ENCODE results near the gene MBNL2. TPM values are rescaled to one million over a fixed set of nuclear protein-coding genes. Genes with fewer than 3 reads are reported as not detected.
A peak's percentile ranks its signal among the peaks of the same experiment; 100 is the strongest.

Gene MBNL2
- total and polyA plus RNA-seq, 2 of the 13 experiments (the other 11 are each of a cell fraction or from before 2014, with no cell fraction given), result 30.8 to 59.0 TPM

DNA sequence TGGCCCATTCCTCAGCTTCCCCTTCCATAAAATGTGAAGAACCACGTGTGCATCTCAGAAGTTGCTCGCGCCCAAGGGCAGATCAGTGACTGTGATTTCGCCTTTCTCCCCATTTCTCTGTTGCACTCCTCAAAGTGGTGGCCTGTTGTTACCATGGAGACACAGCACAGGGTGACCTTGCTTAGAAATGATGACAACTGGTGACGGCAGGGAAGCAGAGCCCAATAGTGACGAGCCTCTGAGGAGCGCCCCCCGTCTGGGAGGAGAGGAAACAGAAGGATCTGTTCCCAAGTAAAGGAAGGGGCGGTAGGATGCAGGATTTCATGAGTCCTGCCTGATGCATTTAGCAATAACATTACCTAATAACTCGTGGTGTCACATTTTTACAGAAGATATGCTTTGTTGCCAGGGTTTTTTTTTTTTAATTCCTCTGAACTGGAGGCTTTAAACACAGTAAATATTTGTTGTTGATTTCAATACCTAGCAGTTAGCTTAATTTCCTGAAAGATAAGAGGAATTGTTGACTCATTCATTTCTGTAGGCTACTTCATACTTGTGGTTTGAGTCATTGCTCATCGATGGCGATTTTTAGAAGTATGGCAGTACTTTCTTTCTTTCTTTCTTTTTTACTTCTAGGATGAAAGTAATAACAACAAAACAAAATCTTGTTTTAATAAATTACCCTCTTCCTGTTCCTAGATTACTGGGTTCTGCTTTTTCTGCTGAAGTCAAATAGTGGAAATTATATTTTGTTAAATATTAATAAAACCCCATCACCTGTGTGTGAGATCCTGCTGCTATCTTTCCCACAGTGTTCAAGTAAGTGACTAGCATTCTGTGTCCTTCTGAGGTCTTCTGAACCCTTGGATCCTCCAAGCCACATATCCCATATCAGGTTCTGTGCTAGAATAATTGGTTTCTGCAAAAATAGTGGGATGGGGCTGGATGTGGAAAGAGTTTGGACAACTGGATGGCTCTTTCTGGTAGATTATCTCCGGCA, 36.0 kb downstream of the MBNL2 start (continued):
- TF ChIP-seq, protein P1, sequence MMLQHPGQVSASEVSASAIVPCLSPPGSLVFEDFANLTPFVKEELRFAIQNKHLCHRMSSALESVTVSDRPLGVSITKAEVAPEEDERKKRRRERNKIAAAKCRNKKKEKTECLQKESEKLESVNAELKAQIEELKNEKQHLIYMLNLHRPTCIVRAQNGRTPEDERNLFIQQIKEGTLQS (CRISPR knock-in tag; IDR thresholded peaks at IDR 0.05), result peak; percentile 67; the same call in 1 of the 2 replicates
- TF ChIP-seq ZNF850 (CRISPR knock-in tag; conservative IDR thresholded peaks at IDR 0.05) (no peak), SATB2 (CRISPR knock-in tag; IDR thresholded peaks at IDR 0.05) (no peak), KDM6A (CRISPR knock-in tag; IDR thresholded peaks at IDR 0.05; ENCODE audit: low read depth) (0 out of 2 replicates have a peak, but pooled peaks have one; percentile 23), MIER3 (CRISPR knock-in tag; IDR thresholded peaks at IDR 0.05; ENCODE audit: borderline replicate concordance) (peak; percentile 73; the same call in 1 of the 2 replicates), HOXD1 (CRISPR knock-in tag; IDR thresholded peaks at IDR 0.05) (peak; percentile 50; the same call in 1 of the 2 replicates), FOXK1 (CRISPR knock-in tag; IDR thresholded peaks at IDR 0.05; ENCODE audit: borderline replicate concordance, low read depth) (peak; percentile 77; the same call in 1 of the 2 replicates), JUNB (CRISPR knock-in tag; IDR thresholded peaks at IDR 0.05; ENCODE audit: borderline replicate concordance) (peak; percentile 73; the same call in 1 of the 2 replicates), ZNF629 (CRISPR knock-in tag; conservative IDR thresholded peaks at IDR 0.05) (peak; percentile 67), HNRNPL (IDR thresholded peaks at IDR 0.05; ENCODE audit: low read depth, low read length) (no peak), U2AF2 (IDR thresholded peaks at IDR 0.05; ENCODE audit: low read depth, low read length) (no peak), SAP130 (CRISPR knock-in tag; IDR thresholded peaks at IDR 0.05; ENCODE audit: low read depth) (peak; percentile 63), RFXAP (CRISPR knock-in tag; IDR thresholded peaks at IDR 0.05; ENCODE audit: borderline replicate concordance) (peak; percentile 93), RBM22 (optimal IDR thresholded peaks at IDR 0.05; ENCODE audit: low read length) (peak; percentile 97), ZNF776 (CRISPR knock-in tag; IDR thresholded peaks at IDR 0.05) (no peak), SOX6 (IDR thresholded peaks at IDR 0.05) (no peak), SOX6 (CRISPR knock-in tag; IDR thresholded peaks at IDR 0.05) (peak; percentile 79; the same call in 1 of the 2 replicates), TCF7 (IDR thresholded peaks at IDR 0.05; ENCODE audit: low read depth) (peak; percentile 71), KLF11 (CRISPR knock-in tag; IDR thresholded peaks at IDR 0.05) (0 out of 2 replicates have a peak, but pooled peaks have one; percentile 39), ASH2L (IDR thresholded peaks at IDR 0.05; ENCODE audit: insufficient read length, low read depth, low read length) (peak; percentile 58), FOXP4 (CRISPR knock-in tag; IDR thresholded peaks at IDR 0.05) (peak; percentile 87), NR2F1 (CRISPR knock-in tag; IDR thresholded peaks at IDR 0.05) (no peak), ATF1 (CRISPR knock-in tag; IDR thresholded peaks at IDR 0.05) (peak; percentile 46; the same call in 1 of the 2 replicates), CREB1 (IDR thresholded peaks at IDR 0.05) (peak; percentile 89), CREB1 (CRISPR knock-in tag; IDR thresholded peaks at IDR 0.05) (peak; percentile 82), NR2F6 (IDR thresholded peaks at IDR 0.05) (peak; percentile 36; the same call in 1 of the 2 replicates), NR2F6 (CRISPR knock-in tag; IDR thresholded peaks at IDR 0.05) (0 out of 2 replicates have a peak, but pooled peaks have one; percentile 45)
- TF ChIP-seq, protein P2, sequence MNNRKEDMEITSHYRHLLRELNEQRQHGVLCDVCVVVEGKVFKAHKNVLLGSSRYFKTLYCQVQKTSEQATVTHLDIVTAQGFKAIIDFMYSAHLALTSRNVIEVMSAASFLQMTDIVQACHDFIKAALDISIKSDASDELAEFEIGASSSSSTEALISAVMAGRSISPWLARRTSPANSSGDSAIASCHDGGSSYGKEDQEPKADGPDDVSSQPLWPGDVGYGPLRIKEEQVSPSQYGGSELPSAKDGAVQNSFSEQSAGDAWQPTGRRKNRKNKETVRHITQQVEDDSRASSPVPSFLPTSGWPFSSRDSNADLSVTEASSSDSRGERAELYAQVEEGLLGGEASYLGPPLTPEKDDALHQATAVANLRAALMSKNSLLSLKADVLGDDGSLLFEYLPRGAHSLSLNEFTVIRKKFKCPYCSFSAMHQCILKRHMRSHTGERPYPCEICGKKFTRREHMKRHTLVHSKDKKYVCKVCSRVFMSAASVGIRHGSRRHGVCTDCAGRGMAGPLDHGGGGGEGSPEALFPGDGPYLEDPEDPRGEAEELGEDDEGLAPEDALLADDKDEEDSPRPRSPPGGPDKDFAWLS (CRISPR knock-in tag; IDR thresholded peaks at IDR 0.05; ENCODE audit: borderline replicate concordance), result no peak
